IPS DF 4.7 (cell line): ENCODE data around the gene ISM1.

Experiments used
- DNase-seq: peaks from one replicate; pipeline ENCODE4 v3.0.0-alpha.2; 2013; ENCODE audit warnings: low spot score; ENCODE audit errors: extremely low read depth

ISM1 gene

DNA sequence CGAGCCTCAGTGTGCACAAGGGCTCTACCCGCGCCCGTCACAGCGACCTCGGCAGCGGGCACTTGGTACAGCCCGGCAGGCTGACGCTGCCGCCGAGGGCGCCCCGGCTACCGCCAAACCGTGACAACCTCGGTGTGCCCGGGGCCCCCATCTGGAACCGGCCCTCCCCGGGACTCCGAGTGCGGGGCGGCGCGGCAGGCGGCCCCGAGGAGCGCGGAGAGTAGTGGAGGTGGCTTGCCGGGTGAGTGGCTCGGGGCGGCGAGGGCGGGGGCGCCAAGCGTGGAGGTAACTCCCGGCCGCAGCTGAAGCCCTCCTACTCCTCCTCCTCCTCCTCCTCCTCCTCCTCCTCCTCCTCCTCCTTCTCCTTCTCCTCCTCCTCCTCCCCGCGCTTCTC is at the start of gene ISM1:
TSS of gene ISM1 (plus strand) at position 371 of the 394 bp plus-strand sequence. CDS start 503 bp downstream, outside the sequence.
- no peak for DNase-seq

GRCh38 chr20:13173201-13173600 is 47.9 kb upstream of the ISM1 start:
- DNase-seq = no peak

- no peak for DNase-seq
Observed at GRCh38 chr20:13174402-13174801, 46.7 kb upstream of the ISM1 start.

GRCh38 chr20:13180986-13181889 is 39.8 kb upstream of the ISM1 start:
- no peak for DNase-seq

DNA sequence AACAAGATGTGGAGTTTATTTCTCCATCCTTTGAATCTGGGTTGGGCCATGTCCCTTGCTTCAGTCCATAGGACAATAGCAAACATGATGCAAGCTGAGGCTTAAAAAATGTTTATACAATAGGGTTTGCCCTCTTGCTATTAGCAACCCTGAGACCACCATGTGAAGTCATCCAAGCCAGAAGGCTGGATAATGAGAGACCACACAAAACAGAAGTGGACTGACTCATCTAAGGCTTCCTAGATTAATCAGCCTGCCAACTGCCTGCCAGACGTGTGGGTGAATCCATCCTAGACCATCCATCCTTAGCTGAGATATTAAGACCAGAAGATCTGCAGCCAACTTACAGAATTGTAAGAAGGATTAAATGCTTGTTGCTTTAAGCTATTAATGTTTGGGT is 38.1 kb upstream of the ISM1 start:
- no peak for DNase-seq

- no peak for DNase-seq
Observed at GRCh38 chr20:13186043-13186774, 34.9 kb upstream of the ISM1 start.

DNA sequence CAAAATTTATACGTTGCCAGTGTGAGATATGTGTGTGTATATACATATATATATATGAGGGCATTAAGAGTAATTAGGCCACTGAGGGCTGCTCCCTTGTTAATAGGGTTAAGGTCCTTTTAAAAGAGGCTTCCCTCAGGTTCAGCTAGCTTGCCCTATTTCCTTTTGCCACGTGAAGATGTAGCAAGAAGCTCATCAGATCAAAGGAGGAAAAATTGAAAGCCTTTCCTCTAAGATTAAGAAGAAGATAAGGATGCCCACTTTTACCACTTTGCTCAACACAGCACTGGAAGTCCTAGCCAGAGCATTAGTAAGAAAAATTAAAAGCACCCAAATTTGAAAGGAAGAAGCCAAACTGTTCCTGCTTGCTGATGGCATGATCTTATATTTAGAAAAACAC is 33.2 kb upstream of the ISM1 start:
- DNase-seq = no peak

GRCh38 chr20:13199279-13199678 is 21.8 kb upstream of the ISM1 start:
- no peak for DNase-seq

DNA sequence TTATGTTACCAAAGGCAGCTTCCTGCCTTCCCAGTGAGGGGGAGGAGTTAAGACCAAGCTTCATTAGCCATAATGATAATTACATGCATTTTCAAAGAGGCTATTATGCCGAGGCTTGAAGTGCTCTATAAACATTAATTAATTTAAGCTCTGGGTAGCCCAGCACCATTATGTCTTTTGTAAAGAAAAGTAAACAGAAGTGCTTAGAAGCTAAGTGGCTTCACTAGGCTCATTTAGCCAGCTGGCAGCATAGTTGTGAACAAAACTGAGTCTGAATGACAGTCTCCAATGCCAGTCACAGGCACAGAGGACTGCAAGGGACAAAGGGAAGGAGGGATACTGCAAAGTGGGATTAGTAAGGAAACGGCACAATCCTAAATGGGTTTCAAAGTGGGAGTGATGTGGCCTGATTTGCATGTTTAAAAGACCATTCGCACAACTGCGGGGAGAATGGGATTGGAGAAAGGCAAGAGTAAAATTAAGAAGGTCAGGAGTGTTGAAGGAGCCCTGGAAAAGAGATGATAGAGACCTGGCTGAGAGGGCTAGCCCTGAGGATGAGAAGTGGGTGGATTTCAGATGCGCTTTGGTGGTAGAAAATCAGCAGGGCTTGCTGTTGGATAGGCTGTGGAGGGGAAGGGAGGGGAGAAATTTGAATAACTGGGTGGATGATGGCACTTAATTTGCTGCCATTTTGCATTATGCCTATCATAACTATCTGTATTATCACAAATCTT is 20.1 kb upstream of the ISM1 start:
- no peak for DNase-seq

DNA sequence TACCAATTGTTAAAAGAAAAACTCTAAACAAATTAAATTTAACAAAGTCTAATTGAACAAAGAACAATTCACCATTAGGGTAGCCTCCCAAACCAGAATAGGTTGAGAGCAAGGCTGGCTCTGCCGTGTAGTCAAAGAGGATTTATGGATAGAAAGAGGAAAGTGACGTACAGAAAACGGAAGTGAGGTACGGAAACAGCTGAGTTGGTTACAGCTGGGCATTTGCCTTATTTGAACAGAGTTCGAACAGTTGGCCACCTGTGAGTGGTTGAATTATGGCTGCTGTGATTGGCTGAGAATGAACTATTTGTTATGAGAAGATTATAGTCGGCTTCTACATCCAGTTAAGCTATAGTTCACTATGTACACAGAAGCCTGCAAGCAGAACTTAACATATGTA is 18.5 kb upstream of the ISM1 start:
- DNase-seq = no peak

GRCh38 chr20:13205425-13205824 is 15.6 kb upstream of the ISM1 start:
- no peak for DNase-seq

- DNase-seq = no peak
Observed at GRCh38 chr20:13205848-13206434, 15.1 kb upstream of the ISM1 start.

GRCh38 chr20:13207016-13207415 is 14.1 kb upstream of the ISM1 start:
- DNase-seq = no peak

- no peak for DNase-seq
Observed at GRCh38 chr20:13211956-13212618, 9.0 kb upstream of the ISM1 start.

DNA sequence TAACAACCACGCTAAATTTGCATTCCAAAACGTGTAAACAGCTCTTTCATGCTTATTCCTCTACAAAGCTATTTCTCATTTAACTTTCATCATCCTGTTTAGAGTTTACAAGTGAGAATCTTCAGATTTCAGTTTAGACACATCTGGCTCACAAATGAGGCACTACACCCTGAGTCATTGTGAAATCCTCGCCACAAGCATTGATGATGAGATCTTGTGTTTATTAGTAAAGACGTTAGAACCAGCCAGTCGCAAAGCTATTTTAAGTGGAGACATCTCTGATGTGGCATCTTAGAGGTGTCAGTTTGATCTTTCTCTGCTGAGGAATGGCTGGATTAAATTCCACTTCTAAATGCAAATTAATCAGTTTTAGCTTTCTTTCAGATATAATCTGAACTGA is 8.3 kb upstream of the ISM1 start:
- no peak for DNase-seq

DNA sequence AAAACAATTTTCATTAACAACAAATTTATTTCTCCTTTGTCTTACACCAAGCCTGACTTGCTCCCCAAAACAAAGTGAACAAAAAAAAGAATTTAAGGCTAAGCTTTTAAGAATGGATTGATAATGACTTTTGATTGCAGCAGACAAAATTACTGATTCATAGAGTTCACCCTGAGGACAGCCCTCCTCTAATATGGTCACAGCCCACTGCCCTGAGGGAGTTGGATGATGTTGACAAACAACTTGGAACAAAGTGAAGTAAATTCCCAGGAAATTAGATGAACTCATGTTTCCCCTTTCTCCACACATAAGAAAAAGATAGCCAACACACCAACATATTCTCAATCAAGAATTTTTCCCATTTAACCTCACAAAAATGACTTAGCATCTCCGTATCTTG is 7.7 kb upstream of the ISM1 start:
- DNase-seq = no peak

DNA sequence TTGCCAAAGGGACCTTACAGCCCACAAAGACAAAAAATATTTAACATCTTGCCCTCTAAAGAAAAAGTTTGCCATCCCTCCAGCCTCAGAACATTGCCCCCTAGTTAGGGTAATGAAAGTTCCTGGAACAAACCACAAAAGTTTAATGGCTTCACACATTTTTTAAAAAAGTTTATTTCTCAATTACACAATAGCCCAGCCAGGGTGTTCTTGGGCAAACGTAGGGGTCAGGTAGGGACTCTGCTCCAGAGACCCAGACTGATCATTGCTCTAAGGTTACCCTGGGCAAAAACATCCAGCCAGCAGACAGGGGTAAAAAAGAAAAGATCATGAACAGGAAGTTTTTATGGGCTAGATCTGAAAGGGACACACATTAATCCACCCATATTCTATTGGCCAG is 4.5 kb upstream of the ISM1 start:
- DNase-seq = no peak

DNA sequence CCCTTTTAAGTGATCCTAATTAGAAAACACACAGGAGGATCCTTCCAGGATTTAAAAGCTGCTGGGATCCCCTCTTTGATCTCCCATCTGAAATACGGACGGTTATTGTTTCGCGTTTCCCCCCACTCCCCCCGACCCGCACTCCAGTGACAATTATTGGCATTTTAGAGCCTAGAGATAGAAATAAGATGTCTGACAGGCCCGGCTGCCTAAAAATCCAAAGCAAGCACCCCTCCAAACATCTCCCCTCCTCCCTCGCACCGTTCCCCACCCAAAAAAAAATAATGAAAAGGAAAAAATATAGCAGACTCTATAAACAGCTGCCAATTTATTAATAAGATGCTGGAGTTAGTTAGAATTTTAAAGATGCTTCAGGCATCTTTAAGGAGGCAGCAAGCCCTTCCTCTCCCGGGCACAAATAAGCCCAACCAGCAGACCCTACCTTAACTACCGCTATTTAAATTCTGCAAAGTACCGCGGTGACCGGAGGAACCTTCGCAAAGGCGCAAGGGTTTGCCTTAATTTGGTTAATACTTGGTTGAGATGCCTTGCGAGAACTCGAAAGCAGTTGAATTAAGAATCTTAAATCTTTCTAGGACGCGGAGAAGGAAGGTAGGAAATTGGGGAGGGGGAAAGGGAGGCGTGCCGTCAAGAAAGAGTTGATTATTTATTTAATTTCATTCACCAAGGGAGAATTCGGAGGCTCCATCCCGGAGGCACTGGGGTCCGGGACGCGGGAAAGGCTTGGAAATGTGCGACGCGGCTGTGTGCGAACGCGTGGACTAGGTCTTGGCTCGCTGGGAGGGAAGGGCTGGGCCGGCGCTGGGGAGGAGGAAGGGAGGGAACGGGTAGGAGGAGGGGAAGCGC is 1.5 kb upstream of the ISM1 start:
- DNase-seq = no peak

DNA sequence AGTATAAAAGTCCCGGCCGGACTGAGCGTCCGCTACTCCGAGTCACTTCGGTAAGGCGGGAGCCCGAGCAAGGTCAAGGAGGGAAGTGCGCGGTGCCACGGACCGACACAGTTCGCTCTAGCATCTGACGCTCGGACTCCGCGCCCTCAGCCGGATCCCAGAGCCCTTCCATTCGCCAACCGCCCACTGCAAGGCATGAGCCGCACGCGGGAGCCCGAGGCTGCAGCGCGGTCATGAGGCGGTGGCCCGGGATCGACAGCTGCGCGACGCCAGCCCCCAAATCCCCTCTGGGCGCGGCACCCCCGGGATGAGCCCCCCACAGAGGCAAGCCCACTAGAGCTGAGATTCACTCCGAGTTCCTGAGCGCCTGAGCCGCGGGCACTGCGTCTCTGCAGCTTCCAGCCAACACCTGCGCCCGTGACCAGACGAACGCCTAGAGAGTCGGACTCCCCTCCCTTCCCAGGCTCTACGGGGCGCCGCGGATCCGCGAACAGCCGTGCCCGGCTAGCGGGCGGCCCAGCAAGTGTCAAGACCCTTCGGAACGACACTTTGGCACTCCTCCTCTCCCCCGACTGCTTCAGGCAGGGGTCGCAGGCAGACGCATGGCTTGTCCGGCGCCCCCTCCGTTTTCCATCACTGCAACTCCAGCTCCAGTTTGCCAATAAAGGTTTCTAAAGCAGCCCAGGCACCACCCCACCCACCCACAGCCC is 725 bp upstream of the ISM1 start:
- DNase-seq = no peak

DNA sequence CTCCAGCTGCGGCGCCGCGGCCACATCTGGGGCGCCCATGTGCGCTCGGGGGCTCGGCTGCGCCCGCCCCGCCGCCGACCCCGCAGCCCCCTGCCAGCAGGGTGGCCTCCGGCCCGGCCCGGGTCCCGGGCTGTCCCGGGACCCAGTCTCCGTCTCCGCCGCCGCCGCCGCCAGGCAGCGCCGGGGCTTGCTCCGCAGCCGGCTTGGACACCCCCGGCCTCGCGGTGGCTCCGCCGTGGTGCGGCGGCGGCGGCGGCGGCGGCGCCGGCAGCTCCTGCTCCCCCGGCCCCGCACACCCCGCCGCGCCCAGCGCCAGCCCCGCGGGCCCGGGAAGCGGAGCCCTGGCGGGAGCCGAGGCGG is 219 bp downstream of the ISM1 start:
- no peak for DNase-seq
